GM13976 (cell line): ENCODE data around the gene STAT5B.
A peak's percentile ranks its signal among the peaks of the same experiment; 100 is the strongest.

Source experiments
- DNase-seq: peaks from one replicate; pipeline ENCODE4 v3.0.0; 2012; ENCODE audit warnings: low spot score
- in situ Hi-C: fragments of 300-500 bp; cut with MboI; formaldehyde crosslinking; loops from one replicate; pipeline ENCODE4 v1.12.0; 2022; ENCODE audit warnings: low sequenced_read_pairs, mixed read lengths, inconsistent platforms; ENCODE audit not compliant: unreplicated experiment
- TF ChIP-seq, protein P1 (sequence below): IDR thresholded peaks from 2 replicates; pipeline ENCODE4 v1.5.1; 2012; ENCODE audit warnings: borderline replicate concordance, mild to moderate bottlenecking; ENCODE audit not compliant: insufficient read depth; ENCODE audit errors: extremely low read depth, missing control alignments, control extremely low read depth

STAT5B gene

DNA sequence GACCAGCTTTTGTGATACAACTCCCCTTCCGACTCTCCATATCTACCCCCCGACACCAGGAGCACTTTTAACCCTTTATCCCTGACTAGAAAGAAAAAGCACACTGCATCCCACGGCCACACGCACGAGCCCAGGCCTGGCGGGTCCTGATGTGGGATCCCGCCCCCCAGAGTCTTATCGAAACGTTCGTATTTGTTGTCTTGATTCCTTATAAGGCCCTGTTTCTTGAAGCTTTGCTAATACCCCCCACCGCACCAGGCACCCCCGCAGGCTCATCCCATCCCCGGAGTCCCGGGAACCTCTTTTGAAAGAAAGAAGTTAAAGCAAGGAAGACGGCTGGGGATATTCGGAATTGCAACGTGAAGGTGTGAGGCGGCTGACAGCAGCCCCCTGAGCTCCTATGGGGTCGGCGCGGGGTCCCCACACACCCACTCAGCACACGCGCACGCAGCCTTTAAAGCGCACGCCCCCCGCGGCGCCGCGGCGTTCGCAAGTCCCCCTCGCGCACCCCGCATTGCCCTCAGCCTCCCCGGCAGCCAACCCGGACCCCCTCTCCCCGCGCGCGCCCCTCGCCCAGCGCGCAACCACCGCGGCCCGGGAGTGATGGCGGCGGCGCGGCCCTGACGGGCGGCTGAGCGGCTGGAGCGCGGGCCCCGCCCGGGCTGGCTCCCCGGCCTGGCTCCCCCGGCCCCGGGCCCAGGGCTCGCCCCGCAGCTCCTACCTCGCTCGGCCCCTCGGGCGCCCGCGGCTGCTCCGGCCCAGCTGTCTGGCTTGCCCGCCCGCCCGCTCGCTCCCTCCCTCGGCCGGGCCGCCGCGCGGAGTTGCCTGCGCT is 448 bp downstream of the STAT5B start:
- in situ Hi-C loops = no loop called here
- TF ChIP-seq, protein P1, sequence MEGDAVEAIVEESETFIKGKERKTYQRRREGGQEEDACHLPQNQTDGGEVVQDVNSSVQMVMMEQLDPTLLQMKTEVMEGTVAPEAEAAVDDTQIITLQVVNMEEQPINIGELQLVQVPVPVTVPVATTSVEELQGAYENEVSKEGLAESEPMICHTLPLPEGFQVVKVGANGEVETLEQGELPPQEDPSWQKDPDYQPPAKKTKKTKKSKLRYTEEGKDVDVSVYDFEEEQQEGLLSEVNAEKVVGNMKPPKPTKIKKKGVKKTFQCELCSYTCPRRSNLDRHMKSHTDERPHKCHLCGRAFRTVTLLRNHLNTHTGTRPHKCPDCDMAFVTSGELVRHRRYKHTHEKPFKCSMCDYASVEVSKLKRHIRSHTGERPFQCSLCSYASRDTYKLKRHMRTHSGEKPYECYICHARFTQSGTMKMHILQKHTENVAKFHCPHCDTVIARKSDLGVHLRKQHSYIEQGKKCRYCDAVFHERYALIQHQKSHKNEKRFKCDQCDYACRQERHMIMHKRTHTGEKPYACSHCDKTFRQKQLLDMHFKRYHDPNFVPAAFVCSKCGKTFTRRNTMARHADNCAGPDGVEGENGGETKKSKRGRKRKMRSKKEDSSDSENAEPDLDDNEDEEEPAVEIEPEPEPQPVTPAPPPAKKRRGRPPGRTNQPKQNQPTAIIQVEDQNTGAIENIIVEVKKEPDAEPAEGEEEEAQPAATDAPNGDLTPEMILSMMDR = no peak
- peak; percentile 50 for DNase-seq

DNA sequence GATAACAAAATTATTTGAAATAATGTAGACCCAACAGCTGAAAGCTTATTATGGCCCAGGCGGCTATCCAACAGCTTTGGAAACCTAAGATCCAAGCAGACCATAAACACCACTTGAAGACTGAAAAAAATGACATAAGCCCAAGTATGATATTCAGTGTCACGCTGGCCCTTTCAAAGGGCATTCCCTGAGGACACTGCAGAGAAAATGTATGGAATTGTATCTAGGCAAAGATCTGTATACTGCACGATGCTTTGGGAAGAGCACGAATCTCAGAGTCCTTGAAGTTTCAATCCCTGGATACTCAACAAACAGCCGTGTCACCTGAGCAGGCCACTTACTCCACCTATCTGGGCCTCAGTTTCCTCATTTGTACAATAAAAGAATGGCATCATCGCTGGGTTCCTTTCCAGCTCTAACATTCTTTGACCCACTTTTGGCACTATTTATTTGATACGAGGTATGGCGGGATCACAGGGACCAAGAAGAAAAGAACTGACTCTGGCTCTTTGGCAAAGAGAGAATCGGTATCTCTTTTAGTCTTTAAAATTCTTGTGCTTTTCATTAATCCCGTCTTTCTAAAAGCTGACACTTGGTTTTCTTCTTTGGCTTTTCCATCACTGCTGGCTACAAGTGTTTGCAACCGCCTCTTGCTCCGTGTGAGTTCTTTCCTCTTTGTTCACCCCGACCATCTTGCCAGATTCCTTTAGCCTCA is 1.2 kb downstream of the STAT5B start:
- in situ Hi-C loops = no loop called here
- no peak for DNase-seq
- TF ChIP-seq, protein P1 = no peak

DNA sequence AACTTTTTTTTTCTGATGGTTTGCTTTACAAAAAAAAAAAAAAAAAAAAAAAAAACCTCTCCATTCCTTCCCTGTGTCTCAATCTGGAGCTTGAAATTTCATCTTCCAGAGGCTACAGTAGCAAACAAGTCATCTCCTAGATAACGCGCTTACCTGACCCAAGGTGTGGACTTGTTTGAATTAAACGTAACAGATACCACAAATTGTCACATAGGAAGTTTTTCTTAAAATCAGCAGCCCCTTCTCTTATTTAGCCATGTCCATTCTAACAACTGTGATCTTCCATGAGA is 2.0 kb downstream of the STAT5B start:
- DNase-seq = no peak
- TF ChIP-seq, protein P1 = no peak
- in situ Hi-C loops = no loop called here

DNA sequence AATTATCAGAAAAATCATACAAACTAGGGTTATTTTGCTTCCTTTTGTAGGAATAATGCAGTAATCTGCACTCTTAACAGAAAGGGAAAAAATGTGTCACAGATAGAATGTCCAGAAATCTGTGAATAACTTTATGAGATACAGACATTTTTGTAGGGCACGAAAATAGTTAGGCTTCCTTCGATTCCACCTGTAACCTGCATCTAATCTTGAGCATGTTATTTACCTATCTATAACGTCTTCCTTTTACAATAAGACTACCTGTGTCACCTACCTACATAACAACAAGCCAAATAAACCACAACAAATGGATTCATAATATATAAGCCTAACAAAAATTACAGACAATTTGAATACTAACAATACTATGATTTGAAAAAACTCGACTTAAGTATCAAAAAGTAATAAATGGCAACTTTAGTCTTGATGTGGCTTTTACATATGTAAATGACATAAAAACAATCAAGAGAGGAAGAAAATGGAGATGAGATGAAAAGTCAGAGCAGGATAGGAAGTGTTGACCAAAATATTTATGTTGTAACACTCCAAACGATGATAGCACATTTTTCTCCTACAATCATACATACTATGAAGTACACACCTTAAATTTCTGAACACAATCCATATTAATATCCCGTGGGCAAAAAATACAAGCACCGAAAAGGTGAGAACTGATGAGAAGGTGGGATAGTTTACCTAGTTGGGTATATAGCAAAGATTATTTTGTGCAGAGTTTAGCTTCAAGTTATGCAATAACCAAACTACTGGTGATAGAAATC is 2.5 kb downstream of the STAT5B start:
- DNase-seq = no peak
- TF ChIP-seq, protein P1 = no peak
- in situ Hi-C loops = no loop called here

DNA sequence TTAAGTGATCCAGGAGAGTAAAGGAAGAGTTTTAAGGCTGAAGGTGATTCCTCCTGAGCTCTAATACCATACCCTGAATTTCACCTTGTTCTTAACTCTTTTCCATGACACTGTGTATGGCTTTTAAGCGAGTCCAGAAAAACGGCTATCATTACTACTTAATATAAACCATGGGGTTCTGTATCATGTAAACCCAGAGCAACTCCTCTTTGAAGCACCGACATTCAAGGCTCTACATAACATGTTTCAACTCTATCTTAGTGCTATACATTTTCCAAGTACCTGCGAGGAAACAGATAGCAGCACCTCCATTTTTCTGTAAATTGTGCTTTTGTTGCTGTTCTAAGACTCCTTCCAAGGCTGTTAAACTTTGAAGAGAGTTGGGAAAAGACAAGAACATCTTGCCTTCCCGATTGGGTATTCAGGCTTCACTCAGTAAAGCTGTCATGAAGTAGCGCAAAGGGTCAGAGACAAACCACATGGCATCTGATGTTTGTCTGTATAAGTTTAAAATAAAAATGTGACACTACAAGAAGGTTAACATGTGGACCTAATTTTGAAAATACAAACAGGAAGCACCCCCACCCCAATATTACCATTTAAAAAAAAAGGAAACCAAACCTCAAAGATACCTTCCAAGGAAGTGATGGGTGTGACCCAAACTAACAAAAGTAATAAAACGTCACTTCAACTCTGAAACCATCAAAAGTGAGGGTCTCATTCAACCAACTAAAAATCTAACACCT is 3.9 kb downstream of the STAT5B start:
- in situ Hi-C loops = no loop called here
- TF ChIP-seq, protein P1 = no peak
- DNase-seq = no peak

DNA sequence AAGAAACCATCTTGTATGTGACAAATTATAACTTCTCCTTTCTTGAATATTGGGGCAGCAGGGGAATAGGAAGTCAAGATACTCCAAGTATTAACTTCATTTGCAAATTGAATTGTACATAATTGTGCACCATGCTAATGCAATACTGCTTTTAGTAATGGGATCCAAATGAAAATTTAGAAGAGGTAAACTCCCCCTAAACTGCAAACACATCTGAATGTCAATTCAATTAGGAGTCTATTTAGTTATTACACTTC is 4.5 kb downstream of the STAT5B start:
- DNase-seq = no peak
- in situ Hi-C loops = no loop called here
- TF ChIP-seq, protein P1 = no peak
